T-helper 17 cell (primary cell): Measurements from ENCODE around the gene UBE2R2. TPM values are rescaled to one million over a fixed set of nuclear protein-coding genes. Genes with fewer than 3 reads are reported as not detected.
"Not testable (repeated sequence)": the region's sequence is repeated elsewhere in the genome, so short reads cannot be mapped to it uniquely, and the experiment has no call there.

Experiments
- ATAC-seq: fragments of 150-1000 bp; cut with Tn5 transposase; 2 replicates; pipeline ENCODE4 v1.10.0; 2021; ENCODE audit warnings: mild to moderate bottlenecking, moderate library complexity
- DNase-seq, 3 donors: peaks; one replicate each; pipeline versions ENCODE4 v3.0.0 to v3.0.0-alpha.2; 2020 to 2021
- H3K9me3 ChIP-seq: one replicate; pipeline ENCODE4 v1.7.0; 2013; ENCODE audit warnings: low read length, mild to moderate bottlenecking; ENCODE audit not compliant: control insufficient read depth, poor library complexity, severe bottlenecking
- H3K27ac Mint-ChIP-seq: one replicate; pipeline ENCODE4 v1.8.0; 2022; ENCODE audit warnings: mild to moderate bottlenecking, moderate library complexity, mixed read lengths
- H3K27me3 Mint-ChIP-seq: one replicate; pipeline ENCODE4 v1.8.0; 2022; ENCODE audit warnings: mixed read lengths
- H3K36me3 Mint-ChIP-seq: one replicate; pipeline ENCODE4 v1.8.0; 2022; ENCODE audit warnings: low read depth, mixed read lengths
- H3K4me1 Mint-ChIP-seq: one replicate; pipeline ENCODE4 v1.8.0; 2022; ENCODE audit warnings: mild to moderate bottlenecking, mixed read lengths
- H3K4me3 Mint-ChIP-seq: one replicate; pipeline ENCODE4 v1.8.0; 2022; ENCODE audit warnings: mild to moderate bottlenecking, moderate library complexity, mixed read lengths
- total RNA-seq, 4 donors: library from RNA in 2 of 4; stranded (reverse) in 2 of 4; gene quantifications; one replicate each; pipeline ENCODE4 v1.2.3 and lab custom pipeline; 2022 to 2026

The UBE2R2 gene, protein sequence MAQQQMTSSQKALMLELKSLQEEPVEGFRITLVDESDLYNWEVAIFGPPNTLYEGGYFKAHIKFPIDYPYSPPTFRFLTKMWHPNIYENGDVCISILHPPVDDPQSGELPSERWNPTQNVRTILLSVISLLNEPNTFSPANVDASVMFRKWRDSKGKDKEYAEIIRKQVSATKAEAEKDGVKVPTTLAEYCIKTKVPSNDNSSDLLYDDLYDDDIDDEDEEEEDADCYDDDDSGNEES
- total RNA-seq (10 to 100 TPM; 26.2 to 27.4 TPM), total RNA-seq (lab: John Stamatoyannopoulos, UW) (49.3 to 51.2 reads per million in 2 donors)

DNA sequence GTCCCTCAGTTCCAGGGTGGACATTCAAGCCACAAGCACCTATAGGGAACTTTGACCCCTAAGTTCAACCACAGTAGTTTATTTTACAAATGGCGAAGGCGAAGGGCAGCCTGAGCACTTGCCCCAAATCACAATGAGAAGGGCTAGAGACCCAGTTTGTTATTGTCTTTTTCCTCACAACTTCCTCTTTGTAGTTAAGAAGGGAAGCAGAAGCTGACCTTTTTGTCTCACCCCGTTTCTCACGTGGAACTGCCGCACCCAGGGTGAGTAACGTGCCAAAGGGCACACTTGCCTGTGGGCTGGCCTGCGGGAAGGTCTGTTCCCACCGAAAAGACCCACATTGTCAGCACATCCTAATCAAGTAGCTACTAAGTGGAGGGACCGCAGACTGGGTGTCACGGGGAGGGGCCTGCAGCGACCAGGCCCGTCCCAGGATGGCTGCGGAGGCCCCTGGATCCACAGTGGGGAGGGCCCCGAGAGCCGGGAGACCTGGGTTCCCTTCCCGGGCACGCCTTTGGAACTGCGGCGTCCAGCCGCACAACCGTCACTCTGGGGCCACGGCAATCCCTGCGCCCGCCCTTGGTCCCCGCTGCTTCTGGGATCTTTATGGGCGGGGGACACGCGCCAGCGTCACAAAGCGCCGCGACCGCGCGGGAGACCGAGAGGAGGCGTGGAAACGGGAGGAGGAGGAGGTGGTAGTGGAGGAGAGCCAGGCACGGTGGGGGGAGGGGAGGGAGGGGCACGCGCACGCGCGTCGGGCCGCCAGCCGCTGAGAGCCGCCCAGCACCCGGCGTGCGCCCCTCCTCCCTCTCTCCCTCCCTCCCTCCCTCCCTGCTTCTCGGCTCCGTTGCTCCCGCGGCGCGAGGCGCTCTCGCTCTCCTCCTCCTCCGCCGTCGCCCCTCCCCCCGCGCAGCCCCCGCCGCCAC is at the start of gene UBE2R2:
Gene UBE2R2, plus strand, starts transcription at position 834 of the 926 bp plus-strand sequence. CDS start 598 bp downstream, outside the sequence.
- peaks cover 44% of the 10 kb centered on the region for H3K4me1 Mint-ChIP-seq
- ATAC-seq, result peak; percentile 84
- peak; percentile 81 to 95 (median 93) for DNase-seq
- H3K27ac Mint-ChIP-seq, result peak within 1 kb of the TSS; percentile 93
- H3K36me3 Mint-ChIP-seq, result no peaks in the 10 kb centered on the region
- H3K27me3 Mint-ChIP-seq, result peaks cover 5% of the 10 kb centered on the region
- no peaks in the 10 kb centered on the region for H3K9me3 ChIP-seq
- peak within 1 kb of the TSS; percentile 91 for H3K4me3 Mint-ChIP-seq

DNA sequence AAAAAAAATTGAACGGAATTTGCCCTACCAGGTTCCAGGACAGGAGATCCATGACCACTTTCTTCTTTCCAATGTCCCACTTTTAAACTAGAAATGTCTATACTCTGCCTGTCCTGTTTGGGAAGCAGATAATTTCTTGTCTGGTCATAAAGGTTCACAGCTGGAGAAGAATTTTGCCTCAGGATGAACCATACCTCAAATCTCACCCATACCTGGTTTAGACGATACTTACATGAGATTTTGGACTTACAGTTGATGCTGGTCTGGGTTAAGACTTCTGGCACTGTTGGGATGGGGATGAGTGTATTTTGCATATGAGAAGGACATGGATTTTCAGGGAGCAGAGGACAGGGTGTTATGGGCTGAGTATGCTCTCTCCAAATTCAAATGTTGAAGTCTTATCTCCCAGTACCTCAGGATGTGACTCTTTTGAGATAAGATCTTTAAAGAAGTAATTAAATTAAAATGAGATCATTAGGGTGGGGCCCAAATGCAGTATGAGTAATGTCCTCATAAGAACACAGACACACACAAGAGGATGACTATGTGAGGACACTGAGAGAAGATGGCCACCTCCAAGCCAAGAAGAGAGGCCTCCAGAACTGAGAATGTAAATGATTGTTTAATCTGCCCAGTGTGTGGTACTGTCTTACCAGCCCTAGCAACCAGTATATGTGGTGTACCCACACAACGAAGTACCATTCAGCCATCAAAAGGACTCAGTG is 46.6 kb upstream of the UBE2R2 start:
- DNase-seq, H3K9me3 ChIP-seq, H3K4me1 Mint-ChIP-seq, H3K27me3 Mint-ChIP-seq, H3K36me3 Mint-ChIP-seq, H3K27ac Mint-ChIP-seq, H3K4me3 Mint-ChIP-seq: not testable (repeated sequence)
- peak; percentile 50 for ATAC-seq

DNA sequence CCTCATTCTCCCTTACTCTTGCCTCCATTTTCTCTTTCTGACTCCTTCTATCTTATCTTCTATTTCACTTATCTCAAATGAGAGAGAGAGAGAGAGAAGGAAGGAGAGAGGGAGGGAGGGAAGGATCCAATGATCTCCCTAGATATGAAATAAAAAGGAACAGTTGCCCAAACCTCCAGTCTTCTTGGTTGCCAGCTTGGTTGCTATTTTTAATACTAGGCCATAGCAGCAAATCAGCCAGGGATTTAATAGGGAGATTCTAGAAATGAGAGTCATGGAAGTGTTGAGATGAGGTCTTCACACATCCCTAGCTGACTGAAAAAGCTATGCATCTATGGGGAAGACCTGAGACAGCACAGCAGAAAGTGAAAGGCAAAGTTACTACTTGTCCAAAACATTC is 43.8 kb upstream of the UBE2R2 start:
- not testable (repeated sequence) for H3K4me3 Mint-ChIP-seq, DNase-seq, H3K27me3 Mint-ChIP-seq, H3K27ac Mint-ChIP-seq, H3K36me3 Mint-ChIP-seq, ATAC-seq, H3K4me1 Mint-ChIP-seq, H3K9me3 ChIP-seq

DNA sequence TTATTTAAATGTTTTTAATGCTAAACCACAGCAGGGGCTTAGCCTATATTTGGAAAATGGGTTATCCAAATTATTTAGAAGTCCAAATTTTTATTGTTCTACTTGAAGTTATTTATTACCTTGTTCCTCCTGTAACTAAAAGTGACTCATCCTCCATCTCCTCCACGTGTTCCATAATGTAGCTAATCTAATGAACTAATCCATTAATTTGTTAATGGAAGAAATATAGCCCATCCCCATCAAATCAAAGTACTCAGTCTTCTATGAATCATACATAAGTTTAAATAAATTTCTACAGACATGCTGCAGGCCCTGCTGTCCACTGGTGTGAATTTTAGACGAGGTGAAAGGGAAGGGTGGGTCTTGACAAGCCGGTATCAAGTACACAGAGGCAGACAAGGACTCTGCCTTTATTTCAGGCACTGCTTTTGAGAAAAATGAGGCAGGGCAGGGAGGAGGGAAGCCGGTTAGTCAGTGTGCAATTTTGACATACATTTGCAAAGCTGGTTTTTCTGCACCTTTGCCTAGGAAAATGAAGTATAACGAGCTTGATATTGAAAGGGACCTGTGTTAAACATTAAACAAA is 42.8 kb upstream of the UBE2R2 start:
- not testable (repeated sequence) for ATAC-seq, H3K27me3 Mint-ChIP-seq, H3K4me3 Mint-ChIP-seq, DNase-seq, H3K27ac Mint-ChIP-seq, H3K4me1 Mint-ChIP-seq, H3K36me3 Mint-ChIP-seq, H3K9me3 ChIP-seq

DNA sequence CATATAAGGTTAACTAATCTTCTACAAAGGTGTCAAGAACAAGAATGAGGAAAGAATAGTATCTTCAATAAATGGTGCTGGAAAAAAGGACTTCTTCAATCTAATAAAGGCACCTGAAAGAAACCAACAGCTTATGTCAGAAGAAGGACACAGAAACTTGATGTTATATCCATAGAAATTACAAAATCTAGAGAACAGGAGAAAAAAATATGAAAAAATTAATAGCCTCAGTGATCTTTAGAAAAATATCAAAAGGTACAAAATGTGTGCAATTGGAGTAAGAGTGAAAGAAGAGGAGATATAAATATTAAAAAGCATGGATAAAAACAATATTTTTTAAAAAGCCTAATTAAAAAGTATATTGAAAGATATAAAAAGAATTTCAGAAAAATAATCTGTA is 40.4 kb upstream of the UBE2R2 start:
- Mint-ChIP-seq H3K4me3 (no peak overlapping the region), H3K4me1 (peaks cover 5% of the 10 kb centered on the region), H3K36me3 (no peaks in the 10 kb centered on the region), H3K27me3 (peaks cover 6% of the 10 kb centered on the region), H3K27ac (no peak overlapping the region)
- DNase-seq (no peak), ATAC-seq (no peak)
- no peaks in the 10 kb centered on the region for H3K9me3 ChIP-seq

DNA sequence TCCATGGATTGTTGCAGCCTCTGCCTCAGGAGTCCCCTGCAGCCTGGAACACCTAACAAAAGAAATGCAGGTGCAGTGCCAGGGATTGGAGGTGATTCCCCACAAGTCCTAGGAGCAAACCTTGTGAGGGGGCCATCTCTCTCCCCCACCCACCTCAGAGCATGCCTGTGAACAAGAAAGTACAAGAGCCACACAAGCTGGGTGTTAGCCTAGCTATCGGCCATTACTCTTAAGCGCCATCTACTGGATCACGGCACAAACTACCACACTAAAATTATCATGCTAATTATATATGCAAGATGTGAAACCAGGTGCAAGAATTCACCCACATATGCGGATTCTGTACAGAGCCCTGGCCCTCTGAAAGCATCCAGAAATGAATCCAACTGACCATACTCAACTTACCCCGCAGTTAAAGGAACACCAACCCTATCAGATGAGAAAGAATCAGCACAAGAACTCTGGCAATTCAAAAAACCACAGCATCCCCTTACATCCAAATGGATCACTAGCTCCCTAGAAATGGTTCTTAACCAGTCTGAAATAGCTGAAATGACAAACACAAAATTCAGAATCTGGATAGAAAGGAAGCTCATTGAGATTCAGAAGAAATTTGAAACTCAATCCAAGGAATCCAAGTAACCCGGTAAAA is 38.1 kb upstream of the UBE2R2 start:
- Mint-ChIP-seq H3K27me3 (peaks cover 7% of the 10 kb centered on the region), H3K27ac (no peak overlapping the region), H3K36me3 (no peaks in the 10 kb centered on the region), H3K4me1 (peaks cover 5% of the 10 kb centered on the region), H3K4me3 (no peak overlapping the region)
- ATAC-seq (peak; percentile 85), DNase-seq (peak in 1 of 3 donors; percentile 31)
- no peaks in the 10 kb centered on the region for H3K9me3 ChIP-seq

DNA sequence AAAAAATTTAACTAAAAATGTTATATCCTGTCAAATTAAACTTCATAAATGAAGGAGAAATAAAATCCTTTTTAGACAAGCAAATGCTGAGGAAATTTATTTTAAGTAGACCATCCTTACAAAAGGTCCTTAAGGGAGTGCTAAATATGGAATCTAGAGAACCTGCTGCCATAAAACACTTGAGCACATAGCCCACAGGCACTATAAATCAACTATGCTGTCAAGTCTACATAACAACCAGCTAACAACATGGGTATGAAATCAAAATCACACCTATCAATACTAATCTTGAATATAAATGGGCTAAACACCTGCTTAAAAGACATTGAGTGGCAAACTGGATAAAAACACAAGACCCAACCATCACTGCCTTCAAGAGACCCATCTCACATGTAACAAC is 36.7 kb upstream of the UBE2R2 start:
- Mint-ChIP-seq H3K27ac (no peak overlapping the region), H3K36me3 (no peaks in the 10 kb centered on the region), H3K27me3 (peaks cover 9% of the 10 kb centered on the region), H3K4me1 (peaks cover 5% of the 10 kb centered on the region), H3K4me3 (no peak overlapping the region)
- ATAC-seq (no peak), DNase-seq (no peak)
- H3K9me3 ChIP-seq, result no peaks in the 10 kb centered on the region

DNA sequence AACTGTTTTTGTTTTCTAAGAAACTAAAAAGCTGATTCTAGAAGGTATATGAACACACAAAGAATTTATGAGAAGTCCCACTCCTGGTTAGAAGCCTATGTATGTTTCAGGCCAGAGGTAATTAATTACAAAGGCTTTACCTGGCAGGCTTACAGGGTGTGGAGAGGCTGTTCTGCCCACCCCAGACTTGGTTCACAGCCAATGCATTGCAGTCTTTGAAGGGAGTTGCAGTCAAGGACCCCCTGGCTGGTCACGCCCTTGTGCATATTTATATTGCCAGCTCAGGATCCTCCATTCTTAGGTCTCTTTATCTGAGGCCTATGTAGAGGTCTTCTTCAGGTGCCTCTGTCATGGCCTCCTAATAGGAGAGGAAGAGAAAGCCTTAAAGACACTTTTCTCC is 35.2 kb upstream of the UBE2R2 start:
- Mint-ChIP-seq H3K27ac (no peak overlapping the region), H3K4me1 (peaks cover 5% of the 10 kb centered on the region), H3K36me3 (peaks cover 2% of the 10 kb centered on the region), H3K4me3 (no peak overlapping the region), H3K27me3 (peaks cover 23% of the 10 kb centered on the region)
- DNase-seq, result no peak
- ATAC-seq, result no peak
- no peaks in the 10 kb centered on the region for H3K9me3 ChIP-seq

DNA sequence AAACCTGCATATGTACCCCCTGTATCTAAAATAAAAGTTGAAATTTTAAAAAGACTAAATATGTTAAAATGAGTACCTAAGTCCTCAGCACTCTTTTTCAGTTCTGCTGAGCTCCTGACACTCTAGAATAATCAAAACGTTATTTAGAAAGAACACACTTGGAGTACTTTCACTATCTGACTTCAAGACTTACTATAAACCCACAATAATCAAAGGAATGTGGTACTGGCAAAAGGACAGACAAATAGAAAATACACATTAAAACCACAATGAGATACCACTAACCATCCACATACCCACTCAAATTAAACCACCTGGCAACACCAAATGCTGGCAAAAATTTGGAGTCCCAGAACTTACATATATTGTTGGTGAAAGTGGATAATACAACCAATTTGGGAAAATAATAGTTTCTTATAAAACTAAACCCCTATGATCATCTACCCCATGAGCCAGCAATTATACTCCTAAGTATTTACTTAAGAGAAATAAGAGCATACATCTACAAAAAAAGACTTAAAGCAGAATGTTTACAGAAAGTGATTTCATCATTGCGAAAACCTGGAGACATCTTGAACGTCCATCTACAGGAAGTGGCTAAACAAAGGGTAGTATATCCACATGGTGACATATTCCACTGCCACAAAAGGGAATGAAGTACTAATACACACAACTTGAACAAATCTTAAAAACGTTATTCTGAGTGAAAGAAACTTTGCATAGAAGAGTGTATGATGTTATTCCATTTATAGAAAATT is 34.4 kb upstream of the UBE2R2 start:
- H3K9me3 ChIP-seq, result no peaks in the 10 kb centered on the region
- Mint-ChIP-seq H3K27me3 (peaks cover 32% of the 10 kb centered on the region), H3K4me3 (no peak overlapping the region), H3K36me3 (peaks cover 2% of the 10 kb centered on the region), H3K27ac (no peak overlapping the region), H3K4me1 (peaks cover 5% of the 10 kb centered on the region)
- no peak for ATAC-seq
- no peak for DNase-seq

DNA sequence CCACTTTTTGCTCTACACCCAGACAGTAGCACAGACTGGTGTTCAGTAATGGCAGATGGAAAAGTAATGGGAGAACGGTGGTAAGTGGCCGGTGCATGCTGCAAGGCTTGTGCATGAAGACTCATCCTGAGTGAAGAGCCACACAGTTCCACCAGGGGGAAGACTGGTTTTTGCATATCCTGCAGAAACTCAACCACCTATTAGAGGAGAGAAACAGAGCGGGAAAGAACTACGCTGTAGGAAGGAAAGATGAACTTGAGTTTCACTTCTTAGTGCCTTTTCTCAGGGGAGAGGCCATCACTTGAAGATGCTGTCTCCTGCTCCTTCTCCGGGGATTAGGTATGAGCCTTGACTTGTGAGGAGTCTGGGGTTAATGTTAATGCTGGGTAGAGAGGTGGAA is 31.0 kb upstream of the UBE2R2 start:
- H3K36me3 Mint-ChIP-seq, result peaks cover 2% of the 10 kb centered on the region

DNA sequence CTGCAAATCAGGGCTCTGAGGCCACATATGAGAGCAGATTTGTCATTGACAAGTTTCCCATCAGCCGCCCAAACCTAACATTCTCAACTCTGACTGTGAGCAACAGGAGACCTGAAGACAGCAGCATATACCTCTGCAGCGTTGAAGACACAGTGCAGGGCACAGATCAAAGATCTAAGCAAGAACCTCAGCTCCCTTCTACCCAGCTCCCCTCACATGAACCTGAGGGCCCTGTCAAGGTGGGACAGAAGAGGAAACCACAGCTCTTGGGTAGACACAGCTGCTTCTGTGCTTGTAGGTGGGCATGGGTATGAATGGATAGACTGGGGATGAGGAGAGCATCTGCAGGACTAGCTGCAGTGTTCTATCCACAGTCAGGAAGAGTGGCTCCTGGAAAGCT is 30.3 kb upstream of the UBE2R2 start:
- ATAC-seq (no peak), DNase-seq (no peak)
- Mint-ChIP-seq H3K36me3 (peaks cover 2% of the 10 kb centered on the region), H3K4me3 (no peak overlapping the region), H3K4me1 (no peaks in the 10 kb centered on the region), H3K27me3 (peaks cover 35% of the 10 kb centered on the region), H3K27ac (no peak overlapping the region)
- no peaks in the 10 kb centered on the region for H3K9me3 ChIP-seq

More for the DNA sequence above, 31.0 kb upstream of the UBE2R2 start:
- no peaks in the 10 kb centered on the region for H3K9me3 ChIP-seq
- no peak for ATAC-seq
- no peaks in the 10 kb centered on the region for H3K4me1 Mint-ChIP-seq
- no peak overlapping the region for H3K27ac Mint-ChIP-seq
- H3K27me3 Mint-ChIP-seq, result peaks cover 35% of the 10 kb centered on the region
- DNase-seq, result no peak
- no peak overlapping the region for H3K4me3 Mint-ChIP-seq

DNA sequence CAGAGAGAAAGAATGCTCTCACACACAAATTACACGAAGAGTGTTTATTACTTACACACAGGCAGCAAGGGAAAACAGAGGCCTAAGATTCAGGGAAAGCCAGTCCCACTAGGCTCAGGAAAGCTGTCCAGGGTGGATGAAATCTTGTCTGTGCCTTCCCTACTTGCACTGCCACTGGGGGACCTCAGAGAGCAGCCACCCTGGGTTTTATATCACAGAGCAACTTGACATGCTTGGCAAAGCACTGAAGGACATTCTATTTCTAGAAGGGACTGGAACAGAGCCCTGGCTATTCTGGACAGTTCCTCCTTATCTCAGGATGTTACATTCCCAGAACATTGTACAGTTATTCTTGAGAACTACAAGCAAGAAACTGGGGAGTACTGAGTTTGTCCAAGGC is 29.1 kb upstream of the UBE2R2 start:
- Mint-ChIP-seq H3K27me3 (peaks cover 47% of the 10 kb centered on the region), H3K4me3 (no peak overlapping the region), H3K4me1 (no peaks in the 10 kb centered on the region), H3K36me3 (peaks cover 2% of the 10 kb centered on the region), H3K27ac (no peak overlapping the region)
- no peaks in the 10 kb centered on the region for H3K9me3 ChIP-seq
- ATAC-seq (no peak), DNase-seq (no peak)
